Measurements from ENCODE around the gene RASGRP1. TPM values are rescaled to one million over a fixed set of nuclear protein-coding genes. Genes with fewer than 3 reads are reported as not detected.

RASGRP1 gene
- total and polyA plus RNA-seq, 3 donors from 2014 or later = 4.4 to 9.2 (median 7.4) TPM

DNA sequence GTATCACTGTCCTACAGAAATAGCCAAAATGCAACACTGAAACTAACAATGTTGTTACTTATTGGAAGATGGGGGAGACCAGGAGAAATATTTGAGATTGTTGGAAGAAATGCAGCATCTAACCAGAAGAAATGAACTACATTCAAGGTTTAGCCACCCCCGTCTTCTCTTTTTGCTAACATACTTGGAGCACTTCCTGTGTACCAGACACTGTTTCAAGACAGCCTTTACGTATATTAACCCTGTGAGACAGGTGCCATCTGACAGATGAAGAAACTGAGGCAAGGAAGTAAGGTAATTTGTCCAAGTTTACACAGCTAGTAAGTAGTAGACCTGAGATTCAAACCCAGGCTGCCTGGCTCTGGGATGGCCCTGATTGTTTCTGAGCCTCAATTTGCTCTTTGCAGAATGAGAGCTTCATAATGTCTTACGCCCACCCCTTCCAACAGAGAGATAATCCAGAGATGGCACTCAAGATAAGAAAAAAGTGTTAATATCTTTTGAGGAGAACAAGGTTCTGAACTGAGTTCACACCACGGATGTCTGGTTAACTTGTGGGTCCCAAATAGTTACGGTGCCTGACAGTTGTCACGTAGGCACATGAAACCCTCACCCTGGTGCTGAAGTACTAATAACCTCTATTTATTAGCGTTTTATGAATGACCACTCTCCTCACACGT, 26.1 kb downstream of the RASGRP1 start:
- TF ChIP-seq, protein P1, sequence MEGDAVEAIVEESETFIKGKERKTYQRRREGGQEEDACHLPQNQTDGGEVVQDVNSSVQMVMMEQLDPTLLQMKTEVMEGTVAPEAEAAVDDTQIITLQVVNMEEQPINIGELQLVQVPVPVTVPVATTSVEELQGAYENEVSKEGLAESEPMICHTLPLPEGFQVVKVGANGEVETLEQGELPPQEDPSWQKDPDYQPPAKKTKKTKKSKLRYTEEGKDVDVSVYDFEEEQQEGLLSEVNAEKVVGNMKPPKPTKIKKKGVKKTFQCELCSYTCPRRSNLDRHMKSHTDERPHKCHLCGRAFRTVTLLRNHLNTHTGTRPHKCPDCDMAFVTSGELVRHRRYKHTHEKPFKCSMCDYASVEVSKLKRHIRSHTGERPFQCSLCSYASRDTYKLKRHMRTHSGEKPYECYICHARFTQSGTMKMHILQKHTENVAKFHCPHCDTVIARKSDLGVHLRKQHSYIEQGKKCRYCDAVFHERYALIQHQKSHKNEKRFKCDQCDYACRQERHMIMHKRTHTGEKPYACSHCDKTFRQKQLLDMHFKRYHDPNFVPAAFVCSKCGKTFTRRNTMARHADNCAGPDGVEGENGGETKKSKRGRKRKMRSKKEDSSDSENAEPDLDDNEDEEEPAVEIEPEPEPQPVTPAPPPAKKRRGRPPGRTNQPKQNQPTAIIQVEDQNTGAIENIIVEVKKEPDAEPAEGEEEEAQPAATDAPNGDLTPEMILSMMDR (IDR thresholded peaks at IDR 0.05) = no peak
- TF ChIP-seq POLR2A (IDR thresholded peaks at IDR 0.05) = no peak
- no peak for DNase-seq
- intact Hi-C loops (cut with DNase I; ENCODE audit: low total_unique reads) = no loop called here

DNA sequence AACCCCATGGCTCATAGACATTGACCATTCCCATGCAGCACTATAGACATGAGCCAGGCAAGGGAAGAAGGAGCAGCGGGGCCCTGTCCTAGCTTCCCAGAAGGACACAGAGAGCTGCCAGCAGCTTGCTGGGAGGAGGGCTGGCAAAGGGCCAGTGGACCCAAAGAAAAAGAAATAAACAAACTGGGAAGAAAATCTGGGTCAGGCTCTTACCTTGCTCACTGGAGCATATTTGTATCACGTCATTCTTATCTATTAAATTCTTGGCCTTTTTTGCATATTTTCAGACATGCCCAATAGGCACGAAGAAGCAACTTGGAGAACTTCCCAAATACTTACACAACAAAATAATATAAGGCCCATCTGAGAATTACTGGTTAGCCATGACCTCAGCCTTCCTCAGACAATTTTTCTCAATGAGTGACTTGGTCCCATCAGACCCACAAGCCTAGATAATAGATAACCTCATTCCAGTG, 28.4 kb downstream of the RASGRP1 start:
- TF ChIP-seq, protein P1 (IDR thresholded peaks at IDR 0.05) = no peak
- no peak for TF ChIP-seq POLR2A (IDR thresholded peaks at IDR 0.05)
- intact Hi-C loops (cut with DNase I; ENCODE audit: low total_unique reads) = no loop called here
- 24 to 37% methylated on average over 3 of the region's 3 CpGs for WGBS, 2 donors

More for the DNA sequence above, 26.1 kb downstream of the RASGRP1 start:
- Histone ChIP-seq H3K27ac (no peak overlapping the region), H3K36me3 (ENCODE audit: low read depth, missing control alignments) (no peaks in the 10 kb centered on the region), H3K4me3 (no peak overlapping the region), H3K9me3 (no peaks in the 10 kb centered on the region), H3K4me1 (peaks cover 15% of the 10 kb centered on the region), H3K27me3 (no peaks in the 10 kb centered on the region)
- 79 to 91% methylated on average over 8 of the region's 8 CpGs for WGBS, 2 donors

DNA sequence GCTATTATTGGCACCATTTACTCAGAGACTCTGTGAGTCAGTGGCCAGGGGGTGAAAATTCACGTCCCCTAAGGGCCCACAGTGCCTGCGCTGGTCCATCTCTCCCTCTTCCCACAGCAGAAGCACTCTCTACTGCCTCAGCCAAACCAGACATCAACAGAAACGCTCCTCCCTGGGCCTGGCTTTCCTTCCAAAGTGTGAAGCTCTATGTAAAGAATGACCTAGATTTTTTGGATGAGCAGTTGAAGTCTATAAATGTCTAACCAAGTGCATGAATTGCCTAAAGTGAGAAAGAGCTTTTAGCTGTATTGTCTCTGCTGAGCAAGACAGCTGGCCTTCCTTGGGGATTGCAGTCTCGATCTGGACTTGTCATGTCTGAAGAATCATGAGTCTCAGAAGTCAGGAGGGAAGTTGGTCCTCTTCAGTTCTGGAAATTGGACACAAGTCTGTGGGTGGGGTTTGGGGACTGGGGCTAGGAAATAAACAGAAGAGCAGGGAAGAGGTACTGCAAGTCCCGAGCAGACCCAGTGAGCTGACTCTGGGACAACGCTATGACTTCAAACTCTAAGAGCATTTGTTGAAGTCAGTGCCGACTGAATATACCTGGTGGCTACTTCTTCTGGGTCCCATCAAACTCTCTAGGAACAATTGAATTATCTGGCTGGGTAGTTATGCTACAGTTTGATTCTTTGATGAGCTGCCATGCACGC, 29.0 kb downstream of the RASGRP1 start:
- H3K9me3 ChIP-seq = no peaks in the 10 kb centered on the region
- H3K4me1 ChIP-seq = peaks cover 15% of the 10 kb centered on the region
- peak overlapping the region in 1 of 2 donors; percentile 30 for H3K27ac ChIP-seq
- H3K36me3 ChIP-seq (ENCODE audit: low read depth, missing control alignments) = no peaks in the 10 kb centered on the region
- TF ChIP-seq, protein P1 (IDR thresholded peaks at IDR 0.05) = no peak
- no peak for TF ChIP-seq POLR2A (IDR thresholded peaks at IDR 0.05)
- no peak for DNase-seq
- intact Hi-C loops (cut with DNase I; ENCODE audit: low total_unique reads) = no loop called here
- 72 to 74% methylated on average over 8 of the region's 8 CpGs for WGBS, 2 donors
- no peaks in the 10 kb centered on the region for H3K27me3 ChIP-seq
- no peak overlapping the region for H3K4me3 ChIP-seq

More for the DNA sequence above, 28.4 kb downstream of the RASGRP1 start:
- Histone ChIP-seq H3K4me3 (no peak overlapping the region), H3K27ac (no peak overlapping the region), H3K9me3 (no peaks in the 10 kb centered on the region), H3K27me3 (no peaks in the 10 kb centered on the region), H3K4me1 (peaks cover 15% of the 10 kb centered on the region), H3K36me3 (ENCODE audit: low read depth, missing control alignments) (no peaks in the 10 kb centered on the region)
- peak; percentile 85 for DNase-seq

DNA sequence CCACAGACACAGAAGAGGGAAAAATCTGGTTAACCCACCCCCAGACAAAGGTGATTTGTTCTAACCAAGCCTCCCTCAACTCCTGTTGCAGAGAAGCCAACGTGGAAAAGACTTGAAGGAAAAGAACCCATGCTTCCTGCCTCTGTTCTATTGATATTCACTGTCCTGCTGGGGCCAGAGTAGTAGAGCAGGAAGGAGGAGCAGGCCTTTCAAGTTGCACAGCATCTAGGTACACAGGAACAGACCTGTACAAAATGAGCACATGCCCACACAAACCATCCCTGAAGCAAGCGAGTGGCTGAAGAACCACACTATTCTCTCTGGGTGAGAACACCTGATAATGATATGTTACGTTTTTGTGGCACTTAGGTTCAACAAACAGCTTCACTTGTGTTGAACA, 29.9 kb downstream of the RASGRP1 start:
- Histone ChIP-seq H3K4me3 (no peak overlapping the region), H3K36me3 (ENCODE audit: low read depth, missing control alignments) (no peaks in the 10 kb centered on the region), H3K27ac (no peak overlapping the region), H3K9me3 (no peaks in the 10 kb centered on the region), H3K4me1 (peaks cover 15% of the 10 kb centered on the region), H3K27me3 (no peaks in the 10 kb centered on the region)
- TF ChIP-seq POLR2A (IDR thresholded peaks at IDR 0.05) = no peak
- TF ChIP-seq, protein P1 (IDR thresholded peaks at IDR 0.05) = no peak
- intact Hi-C loops (cut with DNase I; ENCODE audit: low total_unique reads) = no loop called here
- DNase-seq = no peak
- 70 to 88% methylated on average over 3 of the region's 3 CpGs for WGBS, 2 donors

Data from testis (tissue), 3 donors.